NCI-H1930 (cell line): ENCODE measurements around the gene CRTC1.

Experiments
- DNase-seq, 2 experiments: peaks; one replicate each; lab custom pipeline; 2025; lab: John Stamatoyannopoulos, UW

The CRTC1 gene

DNA sequence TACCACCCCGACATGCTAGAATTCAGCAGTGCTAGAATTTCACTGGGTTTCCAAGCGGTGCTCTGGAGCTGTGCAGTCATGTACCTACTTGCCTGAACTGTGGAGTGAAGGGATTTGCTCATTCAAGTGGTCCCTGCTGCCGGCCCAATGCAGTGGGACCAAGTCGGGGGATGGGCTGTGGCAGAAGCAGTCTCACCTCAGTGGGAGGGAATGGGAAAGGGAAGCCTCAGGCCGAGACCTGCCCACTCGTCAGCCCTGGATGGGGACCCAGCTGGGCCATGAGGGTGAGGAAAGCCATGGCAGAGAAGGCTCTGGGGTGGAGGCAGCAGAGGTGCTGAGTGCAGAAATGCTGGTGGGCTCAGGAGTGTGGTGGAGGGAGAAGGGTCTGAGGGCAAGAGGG, 31.7 kb upstream of the CRTC1 start:
- DNase-seq, result no peak

DNA sequence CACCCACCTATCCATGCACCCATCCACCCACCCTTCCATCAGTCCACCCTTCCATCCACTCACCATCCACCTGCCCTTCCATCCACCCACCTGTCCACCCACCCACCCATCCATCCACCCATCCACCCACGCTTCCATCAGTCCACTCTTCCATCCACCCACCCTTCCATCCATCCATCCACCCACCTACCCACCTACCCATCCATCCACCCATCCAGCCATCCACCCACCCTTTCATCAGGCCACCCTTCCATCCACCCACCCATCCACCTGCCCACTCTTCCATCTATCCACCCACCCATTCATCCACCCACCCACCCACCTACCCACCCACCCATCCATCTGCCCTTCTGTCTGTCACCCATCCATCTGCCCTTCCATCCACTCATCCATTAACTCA, 29.6 kb upstream of the CRTC1 start:
- no peak for DNase-seq

DNA sequence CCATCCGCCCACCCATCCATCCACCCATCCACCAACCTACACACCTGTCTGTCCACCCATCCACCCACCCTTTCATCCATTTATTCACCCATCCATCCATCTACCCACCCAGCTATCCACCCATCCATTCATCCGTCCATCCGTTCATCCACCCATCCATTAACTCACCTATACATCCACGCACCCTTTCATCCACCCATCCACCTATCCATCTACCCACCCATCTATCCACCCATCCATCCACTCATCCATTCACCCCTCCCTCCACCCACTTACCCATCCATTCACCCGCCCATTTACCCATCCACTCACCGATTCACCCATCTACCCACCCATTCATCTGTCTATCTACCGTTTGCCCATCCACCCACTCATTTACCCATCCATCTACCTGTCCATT, 29.0 kb upstream of the CRTC1 start:
- no peak for DNase-seq

DNA sequence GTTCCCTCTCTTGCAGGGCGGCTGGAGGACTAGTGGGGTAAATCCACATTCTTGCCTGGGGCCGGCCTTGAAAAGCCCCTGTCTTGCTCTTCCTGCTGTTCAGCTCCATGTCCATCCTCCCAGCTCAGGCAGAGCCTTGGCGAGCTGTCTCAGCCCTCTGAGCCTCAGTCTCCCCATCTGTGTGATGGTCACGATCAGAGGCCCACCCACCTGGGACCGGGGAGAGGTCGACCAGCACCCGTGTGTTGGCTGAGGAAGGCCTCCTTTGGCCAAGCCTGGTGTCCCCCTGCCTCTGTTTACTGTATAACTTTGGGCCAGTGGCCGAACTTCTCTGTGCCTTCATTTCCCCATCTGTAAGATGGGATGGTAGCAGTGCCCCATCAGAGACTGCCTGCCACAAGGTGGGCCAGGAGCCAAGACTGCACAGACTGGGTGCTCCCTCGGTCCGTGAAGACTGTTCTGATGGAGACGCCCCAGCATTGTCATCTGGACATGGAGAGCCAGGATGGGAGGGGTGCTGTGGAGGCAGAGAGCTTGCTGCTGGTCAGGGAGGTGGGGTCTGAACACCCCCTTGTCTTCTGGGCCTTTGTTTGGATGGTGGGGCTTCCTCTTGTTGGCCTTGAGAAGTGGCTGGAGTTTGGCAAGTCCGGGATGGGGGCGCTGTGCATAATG, 28.2 kb upstream of the CRTC1 start:
- DNase-seq, result no peak

DNA sequence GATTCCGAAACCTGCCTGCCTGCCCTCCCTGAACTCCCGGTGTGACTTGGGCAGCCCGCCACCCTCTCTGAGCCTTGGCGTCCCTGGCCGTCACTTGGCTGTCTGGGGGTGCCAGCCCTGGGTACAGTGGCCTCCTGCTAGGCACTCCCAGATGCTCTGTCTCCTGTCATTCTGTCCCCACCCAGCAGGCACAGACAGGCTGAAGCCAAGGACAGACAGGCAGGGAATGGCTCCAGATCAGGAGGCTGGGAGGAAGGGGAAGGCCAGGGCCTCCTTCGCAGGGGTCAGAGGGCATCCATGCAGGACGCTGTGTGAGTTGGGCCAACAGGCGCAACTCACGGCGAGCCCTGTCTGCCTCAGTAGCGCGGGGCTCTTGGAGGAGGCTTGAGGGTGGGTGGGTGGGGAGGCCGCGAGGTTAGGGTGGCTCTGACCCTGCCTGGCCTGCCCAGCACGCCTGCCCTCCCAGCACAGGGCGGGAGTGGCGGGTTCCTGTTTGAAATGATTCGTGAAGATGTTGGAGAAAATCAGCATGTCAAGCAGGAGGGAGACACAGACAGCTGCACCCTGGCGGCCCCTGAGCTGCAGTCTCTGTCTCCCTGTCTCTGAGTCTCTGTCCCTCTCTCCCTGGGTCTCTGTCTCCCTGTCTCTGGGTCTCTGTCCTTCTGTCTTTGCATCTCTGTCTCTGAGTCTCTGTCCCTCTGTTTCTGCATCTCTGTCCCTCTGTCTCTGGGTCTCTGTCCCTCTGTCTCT, 27.0 kb upstream of the CRTC1 start:
- DNase-seq, result no peak

DNA sequence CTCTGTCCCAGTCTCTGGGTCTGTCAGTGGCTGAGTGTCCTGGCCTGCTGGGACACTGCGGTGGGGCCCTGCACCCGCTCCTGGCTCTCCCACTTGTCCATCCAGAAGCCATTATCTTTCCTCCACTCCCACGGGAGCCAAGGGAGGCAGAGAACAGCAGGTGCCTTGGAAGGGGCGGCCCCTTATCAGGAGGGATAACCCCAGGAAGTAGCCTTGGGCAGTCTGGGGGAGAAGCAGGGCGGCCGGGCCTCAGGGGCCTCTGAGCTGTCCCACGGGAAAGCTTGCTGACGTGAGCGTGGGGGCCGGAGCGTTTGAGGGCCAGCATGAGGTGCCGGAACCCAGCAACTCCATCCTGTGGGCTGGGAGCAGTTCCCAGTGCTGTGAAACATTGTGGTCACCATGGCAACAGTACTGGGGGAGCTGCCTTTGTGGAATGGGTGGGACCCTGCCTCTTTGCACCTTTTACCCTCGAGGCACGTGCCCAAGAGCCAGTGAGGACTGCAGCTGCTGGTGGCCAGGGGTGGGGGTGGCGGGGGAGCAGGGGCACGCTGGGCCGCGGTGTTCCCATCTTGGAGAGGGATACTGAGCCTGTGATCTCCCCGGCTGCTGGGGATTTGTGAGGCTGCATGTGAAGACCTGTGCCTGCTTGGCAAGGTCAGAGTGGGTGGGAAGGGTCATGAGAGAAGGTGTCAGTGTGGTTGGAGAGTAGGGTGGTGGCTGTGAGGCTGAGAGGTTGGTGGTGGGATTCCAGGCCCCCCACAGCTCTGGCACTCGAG, 25.7 kb upstream of the CRTC1 start:
- no peak for DNase-seq

DNA sequence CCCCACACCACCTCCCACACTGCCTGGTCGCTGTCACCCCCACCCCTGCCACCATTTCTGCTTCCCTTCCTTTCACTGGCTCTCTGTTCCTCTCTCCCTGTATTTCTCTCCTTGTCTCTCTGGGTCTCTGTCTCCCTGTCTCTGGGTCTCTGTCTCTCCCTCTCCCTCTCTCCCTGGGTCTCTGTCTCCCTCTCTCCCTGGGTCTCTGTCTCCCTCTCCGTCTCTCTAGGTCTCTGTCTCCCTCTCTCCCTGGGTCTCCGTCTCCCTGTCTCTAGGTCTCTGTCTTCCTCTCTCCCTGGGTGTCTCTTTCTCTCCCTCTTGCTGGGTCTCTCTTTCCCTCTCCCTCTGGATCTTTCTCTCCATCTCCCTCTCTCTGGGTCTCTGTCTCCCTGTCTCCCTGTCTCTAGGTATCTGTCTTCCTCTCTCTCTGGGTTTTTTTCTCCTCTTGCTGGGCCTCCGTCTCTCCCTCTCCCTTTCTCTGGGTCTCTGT, 25.1 kb upstream of the CRTC1 start:
- DNase-seq, result no peak

DNA sequence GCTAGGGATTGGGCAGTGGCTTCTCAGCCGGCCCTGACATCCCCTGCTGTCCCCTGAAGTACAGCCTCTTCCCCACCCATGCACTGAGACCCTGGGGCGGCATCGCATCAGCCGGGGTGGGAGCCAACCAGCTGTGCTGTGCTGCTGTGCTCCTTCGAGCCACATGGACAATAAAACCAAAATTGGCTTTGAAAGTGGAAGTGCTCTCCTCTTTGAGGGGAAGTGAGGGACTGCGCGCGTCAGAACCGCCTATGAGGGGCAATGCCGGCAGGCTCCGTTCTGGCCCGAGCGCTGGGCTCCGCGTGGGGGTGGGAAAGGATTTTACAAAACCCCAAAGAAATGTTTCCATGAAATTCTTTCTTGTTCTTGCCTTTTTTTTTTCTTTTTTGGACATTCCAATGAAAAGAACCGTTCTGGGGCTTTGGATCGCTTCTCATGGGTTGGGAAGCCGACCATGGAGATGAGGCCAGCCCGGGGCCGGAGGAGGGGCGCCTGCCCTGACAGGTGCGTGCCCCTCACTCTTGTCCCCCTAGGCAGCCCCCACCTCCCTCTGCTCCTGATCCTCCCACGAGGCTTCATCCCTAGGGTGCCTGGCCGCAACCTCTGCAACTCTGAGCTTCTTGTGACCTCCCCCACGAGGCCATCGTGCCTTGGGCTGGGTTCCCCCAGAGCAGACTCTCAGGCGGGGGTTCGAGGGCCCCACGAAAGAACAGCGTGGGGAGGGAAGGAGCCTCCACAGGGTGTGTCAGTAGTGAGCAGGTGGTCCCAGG, 24.0 kb upstream of the CRTC1 start:
- no peak for DNase-seq

DNA sequence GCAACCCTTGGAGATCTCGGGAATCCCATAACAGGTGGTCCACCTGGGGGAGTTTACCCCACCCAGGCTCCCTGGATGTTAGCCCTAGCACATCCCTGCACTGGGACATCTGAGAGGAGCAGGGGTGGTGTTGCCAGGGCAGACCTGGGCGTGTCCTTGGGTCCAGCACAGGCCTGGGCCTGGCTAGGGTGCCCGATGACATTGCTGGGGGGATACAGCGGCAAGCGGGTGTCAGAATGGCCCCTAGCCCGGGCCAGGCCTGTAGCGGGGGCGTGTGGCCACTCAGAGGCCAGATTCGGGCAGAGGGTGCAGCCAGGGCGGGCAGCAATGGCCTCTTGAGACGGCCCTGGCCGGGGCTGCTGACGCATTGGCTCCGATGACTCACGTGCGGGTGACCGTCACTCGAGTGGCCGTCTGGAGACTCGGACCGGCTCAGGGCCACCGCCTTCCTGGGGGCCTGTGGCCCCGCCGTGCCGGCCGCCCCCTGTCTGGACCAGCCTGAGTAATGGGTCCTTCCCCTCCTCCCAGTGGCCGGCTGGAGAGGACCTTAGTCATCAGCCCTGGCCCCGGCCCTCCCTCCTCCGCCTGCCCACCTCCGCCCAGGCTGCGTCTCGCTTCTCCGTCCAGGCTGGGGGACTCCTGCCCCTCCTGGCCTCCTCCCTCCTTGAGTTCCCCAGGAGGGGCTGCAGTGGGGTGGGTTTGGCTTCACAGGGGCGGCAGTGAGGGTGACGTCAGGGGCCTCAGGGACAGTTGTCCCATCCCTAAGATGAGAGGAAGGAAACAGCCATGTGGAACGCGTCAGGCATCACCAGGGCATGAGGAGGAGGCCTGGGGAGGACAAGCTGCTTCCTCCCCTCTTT, 23.2 kb upstream of the CRTC1 start:
- DNase-seq, result no peak

DNA sequence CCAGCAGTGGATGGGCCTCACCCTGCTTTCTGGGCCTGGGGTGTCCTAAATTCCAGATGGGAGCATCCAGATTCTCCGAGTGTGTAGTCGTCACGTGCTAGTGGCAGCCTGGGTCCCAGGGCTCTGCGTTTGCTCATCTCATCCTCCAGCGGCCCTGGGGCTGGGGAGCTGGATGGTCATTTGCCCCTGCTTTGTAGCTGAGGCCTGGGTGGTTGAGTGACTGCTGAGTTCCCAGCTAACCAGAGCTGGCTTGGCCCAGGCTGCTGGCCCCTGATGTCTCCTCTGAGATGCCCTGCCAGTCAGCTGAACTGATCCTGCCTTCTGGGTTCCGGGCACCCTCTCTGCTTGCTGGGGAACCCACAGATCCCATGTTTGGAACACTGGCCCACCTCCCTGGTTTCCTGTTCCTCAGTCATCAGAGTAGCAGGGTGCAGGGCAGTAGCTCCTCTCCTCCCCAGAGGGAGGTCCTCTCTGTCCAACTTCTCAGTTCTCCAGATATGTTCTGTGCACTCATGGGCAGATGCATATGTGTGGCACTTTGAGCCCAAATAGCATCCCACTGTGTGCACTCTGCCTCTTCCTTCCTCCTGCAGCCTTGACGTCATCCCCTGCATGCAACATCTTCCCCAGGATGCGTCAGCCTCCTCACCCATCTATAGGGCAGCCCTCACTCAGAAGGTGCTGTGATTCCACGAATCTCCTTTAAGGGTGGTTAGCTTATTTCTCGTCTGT, 22.4 kb upstream of the CRTC1 start:
- no peak for DNase-seq

DNA sequence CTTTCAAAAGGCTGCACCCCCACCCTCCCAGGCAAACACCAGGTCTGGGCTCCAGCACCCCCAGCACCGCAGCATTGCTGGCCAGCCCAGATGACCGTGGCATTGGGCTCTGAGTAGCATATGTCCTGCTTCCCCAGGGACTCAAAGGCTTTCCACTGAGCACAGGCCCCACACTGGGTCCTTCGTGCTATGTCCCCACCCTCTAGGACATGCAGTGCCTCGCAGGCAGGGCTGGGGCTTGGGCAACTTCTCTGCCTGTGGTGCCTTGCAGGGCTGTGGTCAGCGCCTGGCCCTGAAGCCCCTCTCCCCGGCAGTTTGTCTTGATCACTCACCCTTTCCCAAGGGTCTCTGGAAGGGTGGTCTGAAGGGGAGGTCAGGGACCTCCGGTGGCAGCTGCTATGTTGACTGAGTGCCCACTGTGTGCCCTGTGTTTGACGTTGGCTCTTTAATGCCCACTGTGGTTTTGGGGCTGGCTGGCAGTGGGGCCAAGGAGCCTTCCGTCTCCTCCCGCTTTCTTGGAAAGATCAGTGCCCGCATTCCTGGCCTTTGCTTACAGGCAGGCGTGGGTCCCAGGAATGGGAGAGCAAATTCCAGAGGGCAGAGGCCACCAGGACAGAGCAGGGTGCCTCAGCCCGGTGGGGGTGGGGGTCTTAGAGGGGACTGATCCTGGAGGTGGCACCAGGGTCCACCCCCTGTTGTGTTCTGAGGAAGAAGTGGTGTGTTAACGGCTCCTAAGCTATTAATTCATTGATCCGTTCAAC, 20.3 kb upstream of the CRTC1 start:
- DNase-seq, result no peak

DNA sequence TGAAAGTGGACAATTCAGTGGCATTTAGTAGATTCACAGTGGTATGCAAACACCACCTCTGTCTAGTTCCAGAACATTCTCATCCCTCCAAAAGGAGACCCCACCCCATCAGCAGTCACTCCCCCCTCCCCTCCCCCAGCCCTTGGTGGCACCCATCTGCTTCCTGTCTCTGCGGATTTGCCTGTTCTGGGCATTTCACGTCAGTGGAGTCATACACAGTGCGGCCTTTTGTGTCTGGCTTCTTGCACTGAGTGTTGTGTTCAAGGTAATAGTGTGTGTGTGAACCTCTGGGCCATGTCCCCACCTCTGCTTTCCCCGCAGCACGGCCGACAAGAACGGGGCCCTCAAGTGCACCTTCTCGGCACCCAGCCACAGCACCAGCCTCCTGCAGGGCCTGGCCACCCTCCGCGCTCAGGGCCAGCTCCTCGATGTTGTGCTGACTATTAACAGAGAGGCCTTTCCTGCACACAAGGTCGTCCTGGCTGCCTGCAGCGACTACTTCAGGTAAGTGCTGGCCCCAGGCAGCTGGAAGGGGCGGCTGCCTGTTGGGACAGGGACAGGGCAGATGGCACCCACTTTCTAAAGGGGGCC, 19.4 kb upstream of the CRTC1 start:
- no peak for DNase-seq

DNA sequence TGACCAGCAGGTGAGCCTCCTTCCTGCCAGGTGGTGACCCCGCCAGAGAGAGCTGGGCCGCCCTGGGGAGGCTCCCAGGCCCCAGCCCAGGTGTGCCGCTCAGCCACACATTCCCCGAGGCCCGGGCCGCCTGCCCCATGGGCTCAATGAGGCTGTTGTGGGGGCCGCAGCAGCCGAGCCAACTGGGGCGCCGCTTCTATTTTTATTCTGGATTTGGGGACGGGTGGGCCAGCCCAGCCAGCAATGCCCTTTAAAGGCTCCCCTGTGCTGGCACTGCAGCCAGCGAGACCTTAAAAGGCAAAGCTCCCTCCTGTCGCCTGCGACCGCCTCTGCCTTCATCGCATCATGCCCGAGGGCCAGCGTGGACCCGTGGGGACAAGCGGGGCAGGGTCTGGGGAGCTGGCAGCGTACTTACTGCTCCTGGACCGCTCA, 17.7 kb upstream of the CRTC1 start:
- no peak for DNase-seq

DNA sequence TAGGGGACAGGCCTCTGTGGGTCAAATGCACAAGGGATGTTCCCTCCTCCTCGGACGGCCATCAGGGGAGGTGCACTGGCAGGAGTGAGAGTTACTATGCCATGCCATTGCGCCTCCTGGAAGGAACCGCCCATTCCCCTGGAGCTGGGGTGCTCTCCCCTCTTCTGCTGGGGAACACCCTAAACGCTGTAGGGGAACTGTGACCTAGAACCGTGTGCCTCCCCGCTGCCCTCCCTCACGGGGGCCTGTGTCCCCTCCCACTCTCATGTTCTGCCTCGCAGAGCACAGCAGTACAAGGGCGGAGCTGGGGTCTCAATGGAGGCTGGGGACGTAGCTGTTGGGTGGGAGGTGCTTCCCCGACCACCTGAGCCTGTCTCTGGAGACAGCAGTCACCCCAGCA, 17.2 kb upstream of the CRTC1 start:
- DNase-seq, result no peak

DNA sequence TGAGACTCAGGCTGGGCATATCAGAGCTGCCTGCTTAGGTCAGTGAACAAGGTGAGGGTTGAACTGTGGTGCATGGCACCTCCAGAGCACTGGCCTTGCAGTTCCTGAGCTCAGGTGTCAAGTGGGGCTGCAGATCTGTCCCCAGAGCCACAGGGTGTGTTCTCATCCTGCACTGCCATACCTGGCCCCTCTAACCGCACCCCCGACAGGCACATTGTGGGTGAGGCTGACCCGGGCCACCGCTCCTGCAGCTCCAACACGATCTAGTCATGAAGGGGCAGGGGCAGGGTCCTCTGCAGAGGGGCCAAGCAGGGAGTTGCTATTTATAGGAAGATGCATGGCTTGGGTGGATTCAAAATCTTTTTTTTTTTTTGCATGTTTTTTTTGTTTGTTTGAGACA, 16.7 kb upstream of the CRTC1 start:
- no peak for DNase-seq

DNA sequence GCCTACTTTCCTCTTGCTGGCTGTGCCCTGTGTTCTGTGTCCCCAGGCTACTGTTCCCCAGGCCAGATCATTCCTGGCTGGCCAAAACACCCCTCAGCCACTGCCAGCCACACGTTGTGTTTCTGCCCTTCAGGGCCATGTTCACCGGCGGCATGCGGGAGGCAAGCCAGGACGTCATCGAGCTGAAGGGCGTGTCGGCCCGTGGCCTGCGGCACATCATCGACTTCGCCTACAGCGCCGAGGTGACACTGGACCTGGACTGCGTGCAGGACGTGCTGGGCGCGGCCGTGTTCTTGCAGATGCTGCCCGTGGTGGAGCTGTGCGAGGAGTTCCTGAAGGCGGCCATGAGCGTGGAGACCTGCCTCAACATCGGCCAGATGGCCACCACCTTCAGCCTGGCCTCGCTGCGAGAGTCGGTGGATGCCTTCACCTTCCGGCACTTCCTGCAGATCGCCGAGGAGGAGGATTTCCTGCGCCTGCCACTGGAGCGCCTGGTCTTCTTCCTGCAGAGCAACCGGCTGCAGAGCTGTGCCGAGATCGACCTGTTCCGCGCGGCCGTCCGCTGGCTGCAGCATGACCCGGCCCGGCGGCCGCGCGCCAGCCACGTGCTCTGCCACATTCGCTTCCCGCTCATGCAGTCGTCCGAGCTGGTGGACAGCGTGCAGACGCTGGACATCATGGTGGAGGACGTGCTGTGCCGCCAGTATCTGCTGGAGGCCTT, 15.8 kb upstream of the CRTC1 start:
- no peak for DNase-seq

DNA sequence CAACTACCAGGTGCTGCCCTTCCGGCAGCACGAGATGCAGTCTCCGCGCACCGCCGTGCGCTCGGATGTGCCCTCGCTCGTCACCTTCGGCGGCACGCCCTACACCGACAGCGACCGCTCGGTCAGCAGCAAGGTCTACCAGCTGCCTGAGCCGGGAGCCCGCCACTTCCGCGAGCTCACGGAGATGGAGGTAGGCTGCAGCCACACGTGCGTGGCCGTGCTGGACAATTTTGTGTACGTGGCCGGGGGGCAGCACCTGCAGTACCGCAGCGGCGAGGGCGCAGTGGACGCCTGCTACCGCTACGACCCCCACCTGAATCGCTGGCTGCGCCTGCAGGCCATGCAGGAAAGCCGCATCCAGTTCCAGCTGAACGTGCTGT, 15.2 kb upstream of the CRTC1 start:
- no peak for DNase-seq

DNA sequence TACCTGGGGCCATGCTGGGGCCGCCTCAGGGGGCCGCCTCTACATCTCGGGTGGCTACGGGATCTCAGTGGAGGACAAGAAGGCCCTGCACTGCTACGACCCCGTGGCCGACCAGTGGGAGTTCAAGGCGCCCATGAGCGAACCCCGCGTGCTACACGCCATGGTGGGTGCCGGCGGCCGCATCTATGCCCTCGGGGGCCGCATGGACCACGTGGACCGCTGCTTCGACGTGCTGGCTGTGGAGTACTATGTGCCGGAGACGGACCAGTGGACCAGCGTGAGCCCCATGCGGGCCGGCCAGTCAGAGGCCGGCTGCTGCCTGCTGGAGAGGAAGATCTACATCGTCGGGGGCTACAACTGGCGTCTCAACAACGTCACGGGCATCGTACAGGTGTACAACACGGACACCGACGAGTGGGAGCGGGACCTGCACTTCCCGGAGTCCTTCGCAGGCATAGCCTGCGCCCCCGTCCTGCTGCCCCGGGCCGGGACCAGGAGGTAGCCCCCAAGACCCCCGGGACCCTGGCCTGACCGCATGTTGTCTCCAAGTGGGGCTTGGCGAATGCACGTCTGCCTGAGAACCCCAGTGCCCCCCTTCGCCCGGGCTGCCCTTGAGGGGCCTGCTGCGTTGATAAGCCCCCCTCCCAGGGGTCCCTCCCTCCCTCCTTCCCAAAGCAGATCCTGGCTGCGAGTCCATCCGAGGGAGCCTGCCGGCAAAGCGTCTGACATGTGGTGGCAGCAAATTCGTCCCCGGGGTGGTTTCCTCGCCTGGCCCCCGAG, 14.5 kb upstream of the CRTC1 start:
- DNase-seq, result no peak
